Muscle layer of colon (tissue), 2 donors: ENCODE results near the gene RBM15.

Experiments used
- H3K27ac ChIP-seq: one replicate; pipeline ENCODE4 v1.7.0; 2013; ENCODE audit warnings: low read depth, mild to moderate bottlenecking, low read length, moderate library complexity
- H3K27me3 ChIP-seq, 2 donors: one replicate each; pipeline ENCODE4 v1.7.0; 2013; ENCODE audit warnings: low read length in 2 of 2, mild to moderate bottlenecking in 2 of 2; ENCODE audit not compliant: insufficient read depth in 2 of 2, control insufficient read depth in 1 of 2
- H3K36me3 ChIP-seq: one replicate; pipeline ENCODE4 v1.7.0; 2013; ENCODE audit warnings: mild to moderate bottlenecking, low read length; ENCODE audit not compliant: insufficient read depth
- H3K4me1 ChIP-seq: one replicate; pipeline ENCODE4 v1.7.0; 2013; ENCODE audit warnings: mild to moderate bottlenecking, low read length; ENCODE audit not compliant: insufficient read depth
- H3K4me3 ChIP-seq, 2 donors: one replicate each; pipeline ENCODE4 v1.7.0; 2013; ENCODE audit warnings: low read length in 2 of 2, low read depth in 1 of 2, mild to moderate bottlenecking in 1 of 2, moderate library complexity in 1 of 2
- H3K9ac ChIP-seq: one replicate; pipeline ENCODE4 v1.7.0; 2013; ENCODE audit warnings: low read length
- H3K9me3 ChIP-seq: one replicate; pipeline ENCODE4 v1.7.0; 2013; ENCODE audit warnings: mild to moderate bottlenecking, low read length
- donor health status: abdominal sarcoma.
- donor health status: Adenocarcinoma of cecum.

RBM15 gene

DNA sequence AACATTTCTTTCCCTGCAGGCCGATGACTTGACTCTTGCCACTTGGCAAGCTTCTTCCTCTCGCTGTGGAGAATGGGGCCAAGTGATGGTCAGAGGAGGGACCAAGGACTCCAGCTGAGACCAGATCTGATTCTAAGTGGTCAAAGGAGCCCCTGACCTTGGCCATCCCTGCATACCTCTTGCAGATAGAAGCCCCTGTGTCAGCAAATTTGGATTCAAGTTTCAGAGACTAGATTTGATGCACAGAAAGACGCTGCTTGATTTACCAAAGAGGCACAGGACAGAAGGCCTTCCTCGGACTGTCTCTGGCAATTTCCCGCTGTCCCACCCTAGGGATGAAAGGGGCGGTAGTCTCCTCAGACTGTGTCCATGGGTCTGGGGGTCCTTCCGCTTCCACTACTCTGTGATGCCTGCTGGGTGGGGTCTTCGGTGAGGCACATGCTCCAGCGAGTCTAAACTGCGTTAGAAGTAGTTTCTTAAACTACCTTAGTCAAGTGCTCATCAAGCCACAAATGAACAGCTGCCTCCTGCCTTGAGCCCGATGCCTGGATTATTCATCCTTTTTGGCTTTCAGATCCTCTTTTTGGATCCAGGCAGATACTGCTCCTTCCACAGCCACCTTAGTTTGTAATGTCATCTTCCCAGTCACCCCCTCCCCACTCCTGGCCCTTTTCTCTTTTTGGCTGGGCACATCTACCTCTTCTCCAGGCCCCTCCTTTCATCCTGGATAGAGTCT is 31.8 kb upstream of the RBM15 start:
- Histone ChIP-seq H3K27ac (no peak overlapping the region), H3K4me3 (no peak overlapping the region), H3K4me1 (peaks cover 4% of the 10 kb centered on the region), H3K9me3 (no peaks in the 10 kb centered on the region), H3K9ac (no peak overlapping the region), H3K36me3 (no peaks in the 10 kb centered on the region), H3K27me3 (no peaks in the 10 kb centered on the region)

DNA sequence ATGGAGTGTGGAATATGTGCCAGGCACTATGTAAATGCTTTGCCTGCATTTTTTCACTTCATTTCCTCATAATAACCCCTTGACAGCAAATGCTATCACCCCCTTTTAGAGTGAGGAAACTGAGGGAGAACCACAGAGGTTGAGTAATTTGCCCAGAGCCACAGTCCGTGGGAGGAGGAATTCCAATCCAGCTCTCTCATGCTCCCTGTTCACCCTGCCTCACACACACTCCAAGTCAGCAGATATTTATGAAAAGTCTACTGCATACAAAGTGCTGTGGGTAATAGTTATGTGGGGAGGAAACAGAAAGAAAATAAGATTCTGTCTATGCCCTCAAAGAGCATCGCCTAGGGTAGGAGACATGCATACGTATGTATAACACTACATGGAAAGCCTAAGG is 30.9 kb upstream of the RBM15 start:
- Histone ChIP-seq H3K4me1 (peaks cover 6% of the 10 kb centered on the region), H3K9ac (no peak overlapping the region), H3K36me3 (no peaks in the 10 kb centered on the region), H3K27me3 (no peaks in the 10 kb centered on the region), H3K4me3 (no peak overlapping the region), H3K9me3 (no peaks in the 10 kb centered on the region), H3K27ac (no peak overlapping the region)

DNA sequence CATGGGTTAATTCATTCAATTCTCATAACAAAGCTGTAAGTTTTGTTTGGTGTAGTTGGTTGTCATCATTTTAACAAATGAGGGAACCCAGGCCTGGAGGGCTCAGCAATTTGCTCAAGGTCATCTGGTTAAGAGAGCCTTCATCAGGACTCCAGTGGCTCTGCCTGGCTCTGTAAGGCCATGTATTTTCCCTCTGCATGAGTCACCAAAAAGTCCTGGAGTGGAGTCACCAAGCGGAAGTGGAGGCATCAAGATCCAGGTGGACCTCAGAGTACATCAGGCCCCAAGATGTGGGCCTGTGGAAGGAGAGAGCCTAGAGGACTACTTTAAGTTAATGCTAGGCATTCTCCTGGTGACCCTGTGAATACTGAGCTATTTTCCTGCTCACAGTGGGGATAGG is 30.0 kb upstream of the RBM15 start:
- Histone ChIP-seq H3K36me3 (no peaks in the 10 kb centered on the region), H3K27ac (no peak overlapping the region), H3K9ac (no peak overlapping the region), H3K9me3 (no peaks in the 10 kb centered on the region), H3K4me1 (peaks cover 6% of the 10 kb centered on the region), H3K27me3 (no peaks in the 10 kb centered on the region), H3K4me3 (no peak overlapping the region)

DNA sequence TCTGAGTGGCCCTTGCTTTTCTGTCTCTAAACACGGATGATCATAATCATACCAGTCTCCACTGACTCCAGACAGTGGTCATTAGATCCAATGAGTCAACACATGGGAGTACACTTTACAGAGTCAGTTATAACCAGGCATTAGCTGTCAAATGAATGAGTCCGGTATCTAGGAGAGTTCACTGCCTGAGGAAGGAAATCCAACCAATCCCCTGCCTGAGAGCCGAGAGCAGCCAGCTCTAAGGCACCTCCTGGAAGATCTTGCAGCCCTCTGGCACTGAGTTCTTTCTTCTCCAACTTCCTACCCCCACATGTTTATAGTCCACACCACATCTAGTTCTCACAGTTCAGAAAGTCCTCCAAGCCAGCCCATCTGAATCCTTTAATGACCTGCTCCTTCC is 29.4 kb upstream of the RBM15 start:
- no peaks in the 10 kb centered on the region for H3K27me3 ChIP-seq
- H3K9ac ChIP-seq: no peak overlapping the region
- no peak overlapping the region for H3K4me3 ChIP-seq
- no peaks in the 10 kb centered on the region for H3K36me3 ChIP-seq
- H3K4me1 ChIP-seq: peaks cover 6% of the 10 kb centered on the region
- H3K9me3 ChIP-seq: no peaks in the 10 kb centered on the region
- no peak overlapping the region for H3K27ac ChIP-seq

DNA sequence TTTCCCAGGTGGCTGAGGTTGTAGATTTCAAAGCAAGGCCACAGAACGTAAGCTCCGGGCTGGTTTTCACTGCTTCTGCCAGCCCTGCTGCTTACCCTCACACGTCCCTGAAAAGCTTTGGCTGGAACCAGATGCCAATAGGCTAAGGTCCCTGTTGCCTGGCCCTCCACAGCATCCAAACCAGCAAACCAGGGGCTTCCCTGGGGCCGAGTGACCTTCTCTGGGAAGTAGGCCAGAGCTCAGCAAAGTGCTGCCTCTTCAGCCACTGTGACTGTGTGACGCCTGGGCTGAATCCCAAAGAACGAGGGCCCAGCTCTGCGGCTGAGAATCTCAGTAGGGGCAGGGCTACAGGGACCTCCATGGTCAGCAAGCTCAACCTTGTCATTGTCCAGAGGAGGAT is 28.9 kb upstream of the RBM15 start:
- Histone ChIP-seq H3K36me3 (no peaks in the 10 kb centered on the region), H3K27me3 (no peaks in the 10 kb centered on the region), H3K9me3 (no peaks in the 10 kb centered on the region), H3K4me1 (peaks cover 6% of the 10 kb centered on the region), H3K9ac (no peak overlapping the region), H3K4me3 (no peak overlapping the region), H3K27ac (no peak overlapping the region)

DNA sequence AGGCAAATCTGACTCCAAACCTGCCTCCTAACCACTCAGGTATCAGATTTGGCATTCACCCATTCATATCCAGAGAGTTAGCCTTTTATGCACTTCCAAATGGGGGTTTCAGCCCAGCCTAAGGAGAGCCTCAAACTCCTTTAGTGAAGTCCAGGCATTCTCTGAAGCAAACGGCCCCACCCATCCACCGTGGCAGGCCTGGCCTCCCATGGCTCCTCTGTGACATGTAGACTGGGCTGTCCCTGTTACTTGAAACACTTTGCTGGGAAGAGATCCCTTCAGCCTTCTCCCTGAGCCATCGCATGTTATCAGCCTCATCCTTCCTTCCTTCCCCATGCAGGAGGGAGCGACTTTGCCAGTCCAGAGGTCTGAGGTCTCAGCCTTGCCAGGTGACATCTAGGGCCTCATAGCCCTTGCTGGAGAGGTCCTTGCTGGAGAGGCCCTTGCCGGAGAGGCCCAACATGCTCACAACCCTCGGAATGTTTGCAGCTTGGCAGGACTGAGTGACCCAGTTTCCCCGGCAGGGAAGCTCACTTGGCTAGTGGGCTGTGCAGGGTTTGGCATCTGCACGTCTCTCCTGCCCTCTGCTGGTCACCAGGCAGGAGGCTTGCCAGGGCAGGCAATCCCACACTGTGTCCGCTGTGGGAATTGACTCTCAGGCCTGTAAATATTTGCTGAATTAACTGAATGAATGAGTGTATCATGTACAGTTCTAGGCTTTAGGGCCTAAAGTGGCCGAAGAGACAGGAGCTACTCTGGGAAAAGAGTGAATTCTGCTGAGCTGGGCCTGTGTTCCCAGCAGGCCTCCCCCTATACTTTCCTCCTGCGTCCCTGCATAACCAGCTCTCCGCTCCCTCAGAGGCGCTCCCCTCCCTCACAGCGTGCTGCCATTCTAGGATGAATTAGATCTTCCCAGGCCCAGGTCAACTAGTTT is 26.7 kb upstream of the RBM15 start:
- no peak overlapping the region for H3K9ac ChIP-seq
- no peaks in the 10 kb centered on the region for H3K27me3 ChIP-seq
- H3K36me3 ChIP-seq: no peaks in the 10 kb centered on the region
- peaks cover 6% of the 10 kb centered on the region for H3K4me1 ChIP-seq
- no peak overlapping the region for H3K27ac ChIP-seq
- no peak overlapping the region for H3K4me3 ChIP-seq
- H3K9me3 ChIP-seq: no peaks in the 10 kb centered on the region

DNA sequence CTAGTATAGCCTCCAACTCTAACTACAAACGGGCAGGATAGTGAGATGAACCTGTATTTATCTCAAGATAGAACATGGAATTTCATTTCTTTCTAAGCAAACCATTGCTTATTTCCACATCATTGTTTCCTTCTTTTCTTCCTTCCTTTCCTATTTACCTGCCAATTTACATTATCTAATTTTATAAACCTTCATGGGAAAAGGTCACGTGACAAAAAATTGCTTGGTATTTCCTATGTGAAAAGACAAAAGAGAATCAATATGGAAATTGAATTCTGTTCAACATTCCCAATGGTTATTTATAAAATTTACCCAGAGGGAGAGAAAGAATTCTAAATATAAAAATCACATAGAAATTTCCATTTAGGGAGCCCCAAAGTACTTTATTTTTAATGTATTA is 22.4 kb upstream of the RBM15 start:
- no peak overlapping the region for H3K27ac ChIP-seq
- H3K4me3 ChIP-seq: no peak overlapping the region
- peaks cover 6% of the 10 kb centered on the region for H3K4me1 ChIP-seq
- no peaks in the 10 kb centered on the region for H3K36me3 ChIP-seq
- no peak overlapping the region for H3K9ac ChIP-seq
- no peaks in the 10 kb centered on the region for H3K9me3 ChIP-seq
- no peaks in the 10 kb centered on the region for H3K27me3 ChIP-seq

DNA sequence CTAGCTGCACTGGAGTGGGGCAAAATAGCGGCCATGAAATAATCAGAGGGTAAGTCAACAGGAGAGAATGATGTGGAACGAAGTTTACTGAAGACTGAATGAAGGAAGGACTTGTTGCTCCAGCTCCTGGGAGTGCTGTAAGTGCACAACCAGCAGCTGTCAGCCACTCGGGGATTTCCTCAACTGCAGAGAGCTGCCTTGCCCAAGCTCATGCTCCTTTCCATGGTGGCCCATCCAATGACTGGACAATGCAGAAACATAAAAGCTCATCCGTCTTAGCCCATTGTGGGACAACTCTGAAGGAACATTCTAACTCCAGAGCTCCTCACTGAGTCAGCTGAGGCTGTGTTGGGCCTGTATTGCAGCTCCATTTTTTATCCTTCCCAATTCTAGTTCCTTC is 21.1 kb upstream of the RBM15 start:
- Histone ChIP-seq H3K9me3 (no peaks in the 10 kb centered on the region), H3K9ac (no peak overlapping the region), H3K27me3 (no peaks in the 10 kb centered on the region), H3K27ac (no peak overlapping the region), H3K36me3 (no peaks in the 10 kb centered on the region), H3K4me3 (no peak overlapping the region), H3K4me1 (no peaks in the 10 kb centered on the region)

DNA sequence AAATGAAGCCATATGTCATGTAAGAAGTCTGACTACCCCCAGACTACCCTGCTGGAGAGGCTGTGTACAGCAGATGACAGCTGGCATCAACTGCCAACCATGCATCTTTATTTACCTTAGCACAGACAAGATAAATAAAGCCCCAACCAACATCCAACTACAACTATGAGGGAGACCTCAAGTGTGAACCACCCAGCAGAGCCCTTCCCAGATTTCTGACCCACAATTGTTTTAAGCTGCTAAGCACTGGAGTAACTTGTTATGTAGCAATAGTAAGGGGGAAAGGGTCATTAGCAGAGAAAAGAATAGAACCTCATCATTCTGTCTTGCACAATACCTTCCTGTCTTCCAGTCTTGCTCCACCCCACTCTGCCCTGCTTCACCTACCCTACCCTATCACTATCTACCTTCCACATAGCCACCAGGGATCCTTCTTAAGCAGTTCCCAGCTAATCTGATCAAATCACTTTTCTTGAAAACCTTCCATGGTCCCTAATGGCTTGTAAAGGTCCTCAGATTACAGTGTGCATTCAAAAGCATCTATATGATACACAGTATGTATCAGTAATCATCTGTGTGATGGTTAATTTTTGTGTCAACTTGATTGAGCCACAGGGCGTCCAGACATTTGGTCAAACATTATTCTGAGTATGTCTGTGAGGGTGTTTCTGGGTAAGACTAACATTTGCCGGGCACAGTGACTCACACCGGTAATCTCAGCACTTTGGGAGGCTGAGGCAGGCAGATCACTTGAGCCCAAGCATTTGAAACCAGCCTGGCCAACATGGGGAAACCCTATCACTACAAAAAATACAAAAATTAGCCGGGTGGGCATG is 19.6 kb upstream of the RBM15 start:
- Histone ChIP-seq H3K27ac (no peak overlapping the region), H3K36me3 (no peaks in the 10 kb centered on the region), H3K9me3 (no peaks in the 10 kb centered on the region), H3K4me3 (no peak overlapping the region), H3K27me3 (no peaks in the 10 kb centered on the region), H3K4me1 (no peaks in the 10 kb centered on the region), H3K9ac (no peak overlapping the region)

DNA sequence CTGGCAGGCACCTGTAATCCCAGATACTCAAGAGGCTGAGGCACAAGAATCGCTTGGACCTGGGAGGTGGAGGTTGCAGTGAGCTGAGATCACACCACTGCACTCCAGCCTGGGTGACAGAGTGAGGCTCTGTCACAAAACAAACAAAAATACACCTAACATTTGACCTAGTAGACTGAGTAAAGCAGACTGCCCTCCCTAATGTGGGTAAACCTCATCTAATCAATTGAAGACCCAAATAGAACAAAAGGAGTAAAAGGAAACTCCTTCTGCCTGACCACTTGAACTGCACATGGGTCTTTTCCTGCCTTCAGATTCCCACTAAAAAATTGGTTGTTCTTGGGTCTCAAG is 19.0 kb upstream of the RBM15 start:
- no peaks in the 10 kb centered on the region for H3K36me3 ChIP-seq

DNA sequence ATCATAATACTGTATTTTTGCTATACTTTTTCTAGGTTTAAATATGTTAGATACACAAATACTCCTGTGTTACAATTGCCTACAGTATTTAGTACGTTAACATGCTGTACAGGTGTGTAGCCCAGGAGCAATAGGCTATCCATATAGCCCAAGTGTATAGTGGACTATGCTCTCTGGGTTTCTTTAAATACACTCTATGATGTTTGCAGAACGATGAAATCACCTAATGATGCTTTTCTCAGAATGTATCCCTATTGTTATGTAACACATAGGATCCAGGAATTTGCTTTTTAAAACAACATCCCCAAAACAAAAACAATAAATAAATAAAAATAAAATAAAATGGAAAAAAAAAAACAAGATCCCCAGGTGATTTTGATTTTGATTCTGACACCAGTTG is 18.1 kb upstream of the RBM15 start:
- no peak overlapping the region for H3K9ac ChIP-seq
- H3K36me3 ChIP-seq: no peaks in the 10 kb centered on the region
- H3K9me3 ChIP-seq: no peaks in the 10 kb centered on the region
- H3K27ac ChIP-seq: no peak overlapping the region
- no peaks in the 10 kb centered on the region for H3K27me3 ChIP-seq
- H3K4me3 ChIP-seq: no peak overlapping the region
- no peaks in the 10 kb centered on the region for H3K4me1 ChIP-seq

More for the DNA sequence above, 19.0 kb upstream of the RBM15 start:
- Histone ChIP-seq H3K4me1 (no peaks in the 10 kb centered on the region), H3K27me3 (no peaks in the 10 kb centered on the region), H3K9me3 (no peaks in the 10 kb centered on the region), H3K9ac (no peak overlapping the region), H3K27ac (no peak overlapping the region), H3K4me3 (no peak overlapping the region)
